GM23248 (cell line): ENCODE measurements around the gene PTPRO. TPM values are rescaled to one million over a fixed set of nuclear protein-coding genes. Genes with fewer than 3 reads are reported as not detected.

Source experiments
- DNase-seq: peaks from one replicate; pipeline ENCODE4 v3.0.0-alpha.2; 2015
- H2AFZ ChIP-seq: fragments of 200-600 bp; sonication (generic); 2 replicates; pipeline ENCODE4 v1.6.1; 2016; ENCODE audit warnings: antibody characterized with exemption
- H3F3A ChIP-seq: fragments of 200-600 bp; sonication (generic); 2 replicates; pipeline ENCODE4 v1.6.1; 2016; ENCODE audit warnings: mild to moderate bottlenecking, antibody characterized with exemption, mixed run types; ENCODE audit not compliant: insufficient read depth
- H3K27ac ChIP-seq: fragments of 200-600 bp; sonication (generic); 2 replicates; pipeline ENCODE4 v1.5.1; 2016; ENCODE audit warnings: mild to moderate bottlenecking
- H3K27me3 ChIP-seq: fragments of 200-600 bp; sonication (generic); replicated peaks from 2 replicates; pipeline ENCODE4 v1.6.1; 2016; ENCODE audit warnings: mild to moderate bottlenecking; ENCODE audit not compliant: insufficient read depth
- H3K36me3 ChIP-seq: fragments of 200-600 bp; sonication (generic); 2 replicates; pipeline ENCODE4 v1.6.1; 2016; ENCODE audit warnings: low read depth, mild to moderate bottlenecking
- H3K4me1 ChIP-seq: fragments of 200-600 bp; sonication (generic); 2 replicates; pipeline ENCODE4 v1.6.1; 2016; ENCODE audit warnings: mild to moderate bottlenecking; ENCODE audit not compliant: insufficient read depth
- H3K4me2 ChIP-seq: fragments of 200-600 bp; sonication (generic); one replicate; pipeline ENCODE4 v1.6.1; 2016; ENCODE audit warnings: mild to moderate bottlenecking; ENCODE audit not compliant: unreplicated experiment
- H3K4me3 ChIP-seq: fragments of 200-600 bp; sonication (generic); 2 replicates; pipeline ENCODE4 v1.5.1; 2016; ENCODE audit warnings: mild to moderate bottlenecking
- H3K79me2 ChIP-seq: fragments of 200-600 bp; sonication (generic); 2 replicates; pipeline ENCODE4 v1.6.1; 2016; ENCODE audit warnings: mild to moderate bottlenecking; ENCODE audit not compliant: insufficient read depth
- H3K9ac ChIP-seq: fragments of 200-600 bp; sonication (generic); 2 replicates; pipeline ENCODE4 v1.6.1; 2016; ENCODE audit warnings: mild to moderate bottlenecking
- H3K9me2 ChIP-seq: fragments of 200-600 bp; sonication (generic); 2 replicates; pipeline ENCODE4 v1.6.1; 2016; ENCODE audit warnings: mixed run types, mild to moderate bottlenecking, moderate library complexity; ENCODE audit not compliant: insufficient read depth
- H3K9me3 ChIP-seq: fragments of 200-600 bp; sonication (generic); one replicate; pipeline ENCODE4 v1.6.1; 2017; ENCODE audit warnings: low read depth
- H4K20me1 ChIP-seq: fragments of 200-600 bp; sonication (generic); 2 replicates; pipeline ENCODE4 v1.6.0; 2016; ENCODE audit not compliant: insufficient read depth
- EZH2 ChIP-seq: fragments of 200-600 bp; sonication (generic); IDR thresholded peaks from 2 replicates; pipeline ENCODE4 v1.6.1; 2018; ENCODE audit warnings: antibody characterized with exemption, mild to moderate bottlenecking; ENCODE audit not compliant: insufficient read depth, poor library complexity, severe bottlenecking
- EZH2phosphoT487 ChIP-seq: fragments of 200-600 bp; sonication (generic); IDR thresholded peaks from 2 replicates; pipeline ENCODE4 v1.6.1; 2018; ENCODE audit warnings: antibody characterized with exemption, moderate library complexity, mild to moderate bottlenecking, low read depth; ENCODE audit not compliant: insufficient read depth
- WGBS, 2 experiments: methylation state at CpG; one replicate each; pipeline ENCODE4 v1.1.6; 2015 to 2017; ENCODE audit warnings: low lambda C conversion rate in 2 of 2, low coverage in 1 of 2; ENCODE audit errors: missing lambda C conversion rate in 2 of 2; 5-methylcytosine and 5-hydroxymethylcytosine counted together
- in situ Hi-C: fragments of 300-500 bp; cut with MboI; formaldehyde crosslinking; loops from 2 replicates; pipeline ENCODE4 v1.15.0; 2020
- polyA plus RNA-seq: library from polyadenylated mRNA; unstranded; fragments of >200 nt; fragmentation: Nextera tagmentation; extraction: Ambion mirVana; gene quantifications from 2 replicates; pipeline ENCODE4 v1.2.1, GENCODE V29; 2016
- total RNA-seq: library from RNA; depleted of rRNA; stranded (reverse); fragments of >200 nt; shearing (Covaris generic); gene quantifications from 2 replicates; pipeline ENCODE4 v1.2.3, GENCODE V29; 2014; rRNA removed

The PTPRO gene
- total RNA-seq = 0.13 and 0.22 TPM in 2 replicates
- polyA plus RNA-seq = 0.24 TPM in 1 of 2 replicates, not detected in the other

DNA sequence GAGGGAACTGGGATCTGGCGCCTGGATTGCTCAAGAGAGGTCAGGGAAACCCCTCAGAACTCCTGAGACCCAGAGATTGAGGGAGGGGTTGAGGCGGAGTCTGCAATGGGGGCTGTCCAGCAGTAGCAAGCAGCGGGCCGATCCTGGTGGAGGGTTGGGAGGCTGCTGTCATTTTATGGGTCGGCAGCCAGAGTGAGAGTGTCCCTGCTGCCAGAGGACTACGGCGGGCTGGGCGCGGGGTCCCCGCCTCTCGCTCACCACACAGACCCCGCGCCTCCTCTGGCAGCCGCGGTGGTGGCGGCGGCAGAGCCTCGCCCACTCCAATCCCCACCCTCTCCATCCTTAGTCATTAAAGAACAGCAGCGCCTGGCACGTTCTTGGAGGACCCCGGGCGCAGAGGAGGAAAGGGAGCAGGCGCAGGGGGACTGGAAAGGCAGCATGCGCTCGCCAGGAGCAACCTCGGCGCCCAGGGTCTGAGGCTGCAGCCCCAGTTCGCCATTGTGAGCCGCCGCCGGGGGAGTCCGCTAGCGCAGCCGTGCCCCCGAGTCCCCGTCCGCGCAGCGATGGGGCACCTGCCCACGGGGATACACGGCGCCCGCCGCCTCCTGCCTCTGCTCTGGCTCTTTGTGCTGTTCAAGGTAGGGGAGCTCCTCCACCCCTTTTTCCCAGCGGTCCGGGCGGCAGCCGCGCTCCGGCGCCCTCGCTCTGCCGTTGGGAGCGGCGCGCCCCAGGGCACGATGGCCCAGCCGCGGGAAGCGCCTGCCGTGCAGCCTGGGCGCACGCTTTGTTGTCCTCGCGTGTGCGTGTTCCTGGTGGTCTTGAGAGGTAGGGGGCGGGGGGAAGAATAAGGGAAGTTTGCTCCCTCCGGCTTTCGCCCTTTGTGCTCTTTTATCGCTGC lies at the start of gene PTPRO:
TSS of gene PTPRO (plus strand) at position 345 of the 898 bp plus-strand sequence.
- Histone ChIP-seq H3K4me3 (peak within 1 kb of the TSS; percentile 40), H3K27me3 (peaks cover 53% of the 10 kb centered on the region), H3K4me2 (peak within 1 kb of the TSS; percentile 32), H3F3A (no peaks in the 10 kb centered on the region), H3K9ac (no peak within 1 kb of the TSS), H3K79me2 (no peaks in the 10 kb centered on the region), H3K27ac (no peak within 1 kb of the TSS), H3K9me3 (no peaks in the 10 kb centered on the region), H3K9me2 (no peaks in the 10 kb centered on the region), H4K20me1 (no peaks in the 10 kb centered on the region), H2AFZ (no peak within 1 kb of the TSS; the same call in 1 of the 2 replicates), H3K4me1 (no peaks in the 10 kb centered on the region), H3K36me3 (no peaks in the 10 kb centered on the region)
- TF ChIP-seq EZH2 = no peak
- TF ChIP-seq EZH2phosphoT487 = no peak
- 3 to 4% methylated on average over 49 to 63 of the region's 70 CpGs for WGBS, 2 experiments
- DNase-seq = peak; percentile 15
- in situ Hi-C loops = no loop called here

- peaks cover 4% of the 10 kb centered on the region; the same call in 1 of the 2 replicates for H3F3A ChIP-seq
- H3K4me2 ChIP-seq = no peak overlapping the region
- no peaks in the 10 kb centered on the region for H3K9me2 ChIP-seq
- in situ Hi-C loops = loop anchor here (10.0 kb wide), 1 partner anchor 251 kb away; no protein-coding TSS in a partner anchor
- H2AFZ ChIP-seq = no peak overlapping the region; the same call in 1 of the 2 replicates
- no peaks in the 10 kb centered on the region for H4K20me1 ChIP-seq
- no peak overlapping the region for H3K9ac ChIP-seq
- DNase-seq = no peak
- H3K27ac ChIP-seq = no peak overlapping the region
- no peaks in the 10 kb centered on the region for H3K9me3 ChIP-seq
- no peak overlapping the region for H3K4me3 ChIP-seq
- no peak for TF ChIP-seq EZH2
- no peak for TF ChIP-seq EZH2phosphoT487
- peaks cover 8% of the 10 kb centered on the region for H3K4me1 ChIP-seq
- H3K36me3 ChIP-seq = no peaks in the 10 kb centered on the region
- H3K27me3 ChIP-seq = no peaks in the 10 kb centered on the region
- H3K79me2 ChIP-seq = no peaks in the 10 kb centered on the region
- 94 to 100% methylated on average over 3 of the region's 3 CpGs for WGBS, 2 experiments
Measured at GRCh38 chr12:15273896-15274295, 48.4 kb upstream of the PTPRO start.

DNA sequence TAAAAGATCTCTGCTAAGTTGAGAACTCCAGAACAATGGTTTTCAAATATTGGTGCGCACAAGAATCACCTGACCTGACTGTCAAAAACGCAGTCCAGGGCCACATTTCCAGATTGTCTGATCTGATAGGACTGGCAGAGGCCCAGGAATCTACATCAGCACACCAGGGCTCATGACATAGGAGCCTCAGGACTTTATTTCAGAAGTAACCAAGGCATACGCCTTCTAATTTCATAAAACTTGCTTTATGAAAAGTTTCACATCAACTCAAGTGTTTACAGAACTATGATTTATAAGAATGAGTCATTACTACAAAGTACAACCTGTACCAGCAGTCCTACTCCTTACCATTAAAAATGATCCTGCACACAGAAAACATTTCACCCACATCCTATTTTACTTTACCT lies 47.7 kb upstream of the PTPRO start:
- WGBS, 2 experiments = 84 to 85% methylated on average over 3 of the region's 3 CpGs
- in situ Hi-C loops = loop anchor here (10.0 kb wide), 1 partner anchor 250 kb away; no protein-coding TSS in a partner anchor

GRCh38 chr12:15276088-15276698 lies 46.1 kb upstream of the PTPRO start:
- Histone ChIP-seq H3K9ac (no peak overlapping the region), H3K36me3 (no peaks in the 10 kb centered on the region), H3F3A (peaks cover 15% of the 10 kb centered on the region), H3K4me1 (peaks cover 19% of the 10 kb centered on the region), H3K27me3 (no peaks in the 10 kb centered on the region), H3K9me2 (no peaks in the 10 kb centered on the region), H3K27ac (no peak overlapping the region), H2AFZ (0 out of 2 replicates have a peak overlapping the region, but pooled peaks have one; percentile 19), H3K9me3 (no peaks in the 10 kb centered on the region), H3K79me2 (no peaks in the 10 kb centered on the region), H4K20me1 (no peaks in the 10 kb centered on the region; the same call in 1 of the 2 replicates), H3K4me2 (no peak overlapping the region), H3K4me3 (no peak overlapping the region)
- no peak for TF ChIP-seq EZH2
- no peak for TF ChIP-seq EZH2phosphoT487
- DNase-seq = peak; percentile 57
- in situ Hi-C loops = loop anchor here (10.0 to 25.0 kb wide), 2 partner anchors 249 to 586 kb away; no protein-coding TSS in a partner anchor
- 22 to 24% methylated on average over 8 of the region's 8 CpGs for WGBS, 2 experiments

More for the DNA sequence above, 47.7 kb upstream of the PTPRO start:
- no peak overlapping the region for H3K27ac ChIP-seq
- no peaks in the 10 kb centered on the region for H3K27me3 ChIP-seq
- no peak for DNase-seq
- peaks cover 15% of the 10 kb centered on the region for H3K4me1 ChIP-seq
- H3K9me2 ChIP-seq = no peaks in the 10 kb centered on the region
- H3F3A ChIP-seq = peaks cover 9% of the 10 kb centered on the region
- no peak overlapping the region for H3K4me3 ChIP-seq
- H3K9ac ChIP-seq = no peak overlapping the region
- no peaks in the 10 kb centered on the region for H3K36me3 ChIP-seq
- H2AFZ ChIP-seq = no peak overlapping the region
- TF ChIP-seq EZH2phosphoT487 (no peak), EZH2 (no peak)
- H3K4me2 ChIP-seq = no peak overlapping the region
- no peaks in the 10 kb centered on the region for H3K9me3 ChIP-seq
- no peaks in the 10 kb centered on the region; the same call in 1 of the 2 replicates for H4K20me1 ChIP-seq
- no peaks in the 10 kb centered on the region for H3K79me2 ChIP-seq
